ENCODE results near the gene ZFYVE21.

Gene ZFYVE21

GRCh38 chr14:103735439-103735814 is 19.8 kb downstream of the ZFYVE21 start:
- Histone ChIP-seq H4K8ac (ENCODE audit: low read depth, low read length) (peak overlapping the region; percentile 3), H3K9ac (ENCODE audit: low read length) (no peak overlapping the region), H4K91ac (ENCODE audit: low read depth, low read length) (peak overlapping the region; percentile 22), H3K23ac (ENCODE audit: low read length) (no peak overlapping the region), H2BK12ac (ENCODE audit: low read length) (peak overlapping the region; percentile 33), H3K27ac (ENCODE audit: low read depth, low read length) (no peak overlapping the region), H3K4me3 (ENCODE audit: low read depth, low read length) (no peak overlapping the region), H3K18ac (ENCODE audit: low read length) (peak overlapping the region; percentile 20), H3K9me3 (ENCODE audit: insufficient read depth, low read depth, low read length) (peaks cover 6% of the 10 kb centered on the region), H2BK5ac (ENCODE audit: low read depth, low read length, poor library complexity) (peak overlapping the region; percentile 6), H3K27me3 (ENCODE audit: insufficient read depth, low read length) (no peaks in the 10 kb centered on the region), H3K4me1 (ENCODE audit: control insufficient read depth in 1 of 2, insufficient read depth in 2 of 2, low read length in 2 of 2) (peaks cover 34 to 44% of the 10 kb centered on the region in 2 experiments), H2AK5ac (ENCODE audit: low read length) (no peak overlapping the region), H3K36me3 (ENCODE audit: control insufficient read depth in 1 of 2, insufficient read depth in 2 of 2, low read length in 2 of 2) (peaks cover 38 to 48% of the 10 kb centered on the region in 2 experiments), H4K12ac (ENCODE audit: low read depth, low read length) (no peak overlapping the region), H3K4ac (ENCODE audit: low read depth, low read length) (no peak overlapping the region), H3K14ac (ENCODE audit: low read length) (peak overlapping the region; percentile 40), H3K79me2 (ENCODE audit: control insufficient read depth, insufficient read depth, low read length, poor library complexity) (peaks cover 3% of the 10 kb centered on the region), H2AFZ (ENCODE audit: insufficient read depth, low read length, poor library complexity) (no peak overlapping the region), H3K79me1 (ENCODE audit: low read length) (peaks cover 13% of the 10 kb centered on the region), H2BK120ac (ENCODE audit: insufficient read depth, low read length, poor library complexity) (peak overlapping the region; percentile 27), H3K4me2 (ENCODE audit: low read length) (no peak overlapping the region)
- WGBS (ENCODE audit: extremely low coverage, insufficient coverage, insufficient read length), result no CpG with 5 or more reads among the region's 7 CpGs
- no peak for DNase-seq

- Histone ChIP-seq H3K4me1 (ENCODE audit: control insufficient read depth in 1 of 2, insufficient read depth in 2 of 2, low read length in 2 of 2) (peaks cover 34 to 46% of the 10 kb centered on the region in 2 experiments), H3K18ac (ENCODE audit: low read length) (peak overlapping the region; percentile 20), H3K9ac (ENCODE audit: low read length) (no peak overlapping the region), H3K4me3 (ENCODE audit: low read depth, low read length) (no peak overlapping the region), H3K14ac (ENCODE audit: low read length) (peak overlapping the region; percentile 7), H3K36me3 (ENCODE audit: control insufficient read depth in 1 of 2, insufficient read depth in 2 of 2, low read length in 2 of 2) (peaks cover 34 to 48% of the 10 kb centered on the region in 2 experiments), H3K4ac (ENCODE audit: low read depth, low read length) (no peak overlapping the region), H4K12ac (ENCODE audit: low read depth, low read length) (no peak overlapping the region), H3K23ac (ENCODE audit: low read length) (no peak overlapping the region), H2BK120ac (ENCODE audit: insufficient read depth, low read length, poor library complexity) (peak overlapping the region; percentile 27), H4K91ac (ENCODE audit: low read depth, low read length) (peak overlapping the region; percentile 22), H3K4me2 (ENCODE audit: low read length) (peak overlapping the region; percentile 42), H4K8ac (ENCODE audit: low read depth, low read length) (peak overlapping the region; percentile 3), H3K27ac (ENCODE audit: low read depth, low read length) (peak overlapping the region; percentile 86), H2AFZ (ENCODE audit: insufficient read depth, low read length, poor library complexity) (peak overlapping the region; percentile 8), H2BK5ac (ENCODE audit: low read depth, low read length, poor library complexity) (peak overlapping the region; percentile 6), H3K9me3 (ENCODE audit: insufficient read depth, low read depth, low read length) (peaks cover 6% of the 10 kb centered on the region), H2AK5ac (ENCODE audit: low read length) (peak overlapping the region; percentile 28), H3K79me2 (ENCODE audit: control insufficient read depth, insufficient read depth, low read length, poor library complexity) (peaks cover 3% of the 10 kb centered on the region), H3K27me3 (ENCODE audit: insufficient read depth, low read length) (no peaks in the 10 kb centered on the region), H3K79me1 (ENCODE audit: low read length) (peaks cover 13% of the 10 kb centered on the region), H2BK12ac (ENCODE audit: low read length) (peak overlapping the region; percentile 23)
- WGBS (ENCODE audit: extremely low coverage, insufficient coverage, insufficient read length), result no CpG with 5 or more reads among the region's 22 CpGs
- DNase-seq, result peak; percentile 88 to 92
These were observed 20.4 kb downstream of the ZFYVE21 start for GRCh38 chr14:103735815-103736545.

- Histone ChIP-seq H3K27ac (ENCODE audit: low read depth, low read length) (peak overlapping the region; percentile 86), H2BK12ac (ENCODE audit: low read length) (peak overlapping the region; percentile 19), H3K14ac (ENCODE audit: low read length) (peak overlapping the region; percentile 61), H3K36me3 (ENCODE audit: control insufficient read depth in 1 of 2, insufficient read depth in 2 of 2, low read length in 2 of 2) (peaks cover 30 to 43% of the 10 kb centered on the region in 2 experiments), H2BK120ac (ENCODE audit: insufficient read depth, low read length, poor library complexity) (peak overlapping the region; percentile 12), H2AFZ (ENCODE audit: insufficient read depth, low read length, poor library complexity) (peak overlapping the region; percentile 12), H2BK5ac (ENCODE audit: low read depth, low read length, poor library complexity) (peak overlapping the region; percentile 23), H3K27me3 (ENCODE audit: insufficient read depth, low read length) (no peaks in the 10 kb centered on the region), H3K9ac (ENCODE audit: low read length) (no peak overlapping the region), H3K23ac (ENCODE audit: low read length) (no peak overlapping the region), H3K79me1 (ENCODE audit: low read length) (peaks cover 13% of the 10 kb centered on the region), H3K4me1 (ENCODE audit: control insufficient read depth in 1 of 2, insufficient read depth in 2 of 2, low read length in 2 of 2) (peaks cover 37 to 50% of the 10 kb centered on the region in 2 experiments), H3K9me3 (ENCODE audit: insufficient read depth, low read depth, low read length) (peaks cover 6% of the 10 kb centered on the region), H2AK5ac (ENCODE audit: low read length) (peak overlapping the region; percentile 3), H4K8ac (ENCODE audit: low read depth, low read length) (peak overlapping the region; percentile 32), H3K4me3 (ENCODE audit: low read depth, low read length) (no peak overlapping the region), H3K79me2 (ENCODE audit: control insufficient read depth, insufficient read depth, low read length, poor library complexity) (peaks cover 3% of the 10 kb centered on the region), H4K91ac (ENCODE audit: low read depth, low read length) (peak overlapping the region; percentile 63), H4K12ac (ENCODE audit: low read depth, low read length) (no peak overlapping the region), H3K4me2 (ENCODE audit: low read length) (peak overlapping the region; percentile 42), H3K18ac (ENCODE audit: low read length) (peak overlapping the region; percentile 31), H3K4ac (ENCODE audit: low read depth, low read length) (no peak overlapping the region)
- peak in 1 of 2 donors; percentile 34 for DNase-seq
- WGBS (ENCODE audit: extremely low coverage, insufficient coverage, insufficient read length), result no CpG with 5 or more reads among the region's 10 CpGs
These were observed 21.2 kb downstream of the ZFYVE21 start for GRCh38 chr14:103736546-103737431.

GRCh38 chr14:103737432-103738045 is 21.9 kb downstream of the ZFYVE21 start:
- H2BK5ac ChIP-seq (ENCODE audit: low read depth, low read length, poor library complexity), result no peak overlapping the region
- H4K8ac ChIP-seq (ENCODE audit: low read depth, low read length), result no peak overlapping the region
- peaks cover 26 to 35% of the 10 kb centered on the region in 2 experiments for H3K36me3 ChIP-seq (ENCODE audit: control insufficient read depth in 1 of 2, insufficient read depth in 2 of 2, low read length in 2 of 2)
- H3K9me3 ChIP-seq (ENCODE audit: insufficient read depth, low read depth, low read length), result peaks cover 4% of the 10 kb centered on the region
- H3K4me1 ChIP-seq (ENCODE audit: control insufficient read depth in 1 of 2, insufficient read depth in 2 of 2, low read length in 2 of 2), result peaks cover 37 to 49% of the 10 kb centered on the region in 2 experiments
- no peak overlapping the region for H3K14ac ChIP-seq (ENCODE audit: low read length)
- H2BK12ac ChIP-seq (ENCODE audit: low read length), result no peak overlapping the region
- H3K27me3 ChIP-seq (ENCODE audit: insufficient read depth, low read length), result no peaks in the 10 kb centered on the region
- no peak overlapping the region for H3K23ac ChIP-seq (ENCODE audit: low read length)
- H4K91ac ChIP-seq (ENCODE audit: low read depth, low read length), result no peak overlapping the region
- H2AFZ ChIP-seq (ENCODE audit: insufficient read depth, low read length, poor library complexity), result no peak overlapping the region
- H3K4ac ChIP-seq (ENCODE audit: low read depth, low read length), result no peak overlapping the region
- DNase-seq, result no peak
- no peak overlapping the region for H2BK120ac ChIP-seq (ENCODE audit: insufficient read depth, low read length, poor library complexity)
- peaks cover 13% of the 10 kb centered on the region for H3K79me1 ChIP-seq (ENCODE audit: low read length)
- H3K27ac ChIP-seq (ENCODE audit: low read depth, low read length), result no peak overlapping the region
- WGBS (ENCODE audit: extremely low coverage, insufficient coverage, insufficient read length), result no CpG with 5 or more reads among the region's 16 CpGs
- H3K18ac ChIP-seq (ENCODE audit: low read length), result no peak overlapping the region
- no peak overlapping the region for H3K9ac ChIP-seq (ENCODE audit: low read length)
- peaks cover 3% of the 10 kb centered on the region for H3K79me2 ChIP-seq (ENCODE audit: control insufficient read depth, insufficient read depth, low read length, poor library complexity)
- H3K4me2 ChIP-seq (ENCODE audit: low read length), result no peak overlapping the region
- H2AK5ac ChIP-seq (ENCODE audit: low read length), result no peak overlapping the region
- H3K4me3 ChIP-seq (ENCODE audit: low read depth, low read length), result no peak overlapping the region
- no peak overlapping the region for H4K12ac ChIP-seq (ENCODE audit: low read depth, low read length)
